Endothelial cell of umbilical vein (primary cell): ENCODE data around the gene PCYOX1L. TPM values are rescaled to one million over a fixed set of nuclear protein-coding genes. Genes with fewer than 3 reads are reported as not detected.

ENCODE experiments used
- BruUV-seq: library from RNA; stranded (reverse); fragments of 400-500 nt; replicated peaks from 2 replicates; lab custom pipeline; 2021; lab: Mats Ljungman, UMichigan
- CTCF ChIA-PET: fragments of 300-600, 350-600 bp; sonication (Branson Sonifier 250); formaldehyde crosslinking; loops from one replicate; lab custom pipeline; 2021; ENCODE audit warnings: antibody characterized with exemption, inconsistent platforms; lab: Charles Lee
- POLR2A ChIA-PET: fragments of 300-600, 350-600 bp; sonication (Branson Sonifier 250); formaldehyde crosslinking; loops from one replicate; lab custom pipeline; 2021; ENCODE audit warnings: antibody characterized with exemption, inconsistent platforms; lab: Charles Lee
- DNase-seq: peaks from one replicate; pipeline ENCODE4 v3.0.0-alpha.2; 2011; ENCODE audit warnings: low read depth, low spot score
- FAIRE-seq: peaks from 2 replicates; lab custom pipeline; 2011; peaks lifted over from hg19 to GRCh38; lab: Jason Lieb, UNC
- H2AFZ ChIP-seq: 2 replicates; pipeline ENCODE4 v1.6.0; 2012; ENCODE audit warnings: low read depth, low read length, control low read depth, inconsistent platforms
- H3K27ac ChIP-seq: 2 replicates; pipeline ENCODE4 v1.5.1; 2011; ENCODE audit warnings: low read depth, mild to moderate bottlenecking, control low read depth, low read length, moderate library complexity; ENCODE audit not compliant: insufficient read depth
- H3K27me3 ChIP-seq, 2 experiments: 2 replicates each; pipeline versions ENCODE4 v1.6.0 to v1.6.1; 2011; ENCODE audit warnings: low read length in 2 of 2, mixed read lengths in 1 of 2; ENCODE audit not compliant: control insufficient read depth in 2 of 2, insufficient read depth in 2 of 2
- H3K36me3 ChIP-seq, 2 experiments: 2 replicates in 1 of 2; 3 replicates in 1 of 2; pipeline ENCODE4 v1.5.1; 2011; ENCODE audit warnings: low read length in 2 of 2, mild to moderate bottlenecking in 1 of 2, moderate library complexity in 1 of 2; ENCODE audit not compliant: control insufficient read depth in 2 of 2, insufficient read depth in 2 of 2; ENCODE audit errors: extremely low read depth in 1 of 2
- H3K4me1 ChIP-seq: 3 replicates; pipeline ENCODE4 v1.5.1; 2011; ENCODE audit warnings: mild to moderate bottlenecking, low read length; ENCODE audit not compliant: control insufficient read depth, insufficient read depth; ENCODE audit errors: extremely low read depth
- H3K4me2 ChIP-seq: 2 replicates; pipeline ENCODE4 v1.6.1; 2011; ENCODE audit warnings: low read length, control low read depth, mixed read lengths; ENCODE audit not compliant: insufficient read depth
- H3K4me3 ChIP-seq, 3 experiments: fragments of 200-600 bp in 1 of 3; sonication (generic), shearing (Covaris generic) in 1 of 3; replicated peaks in 1 of 3; 2 replicates each; pipeline ENCODE4 v1.5.1; 2011 to 2016; ENCODE audit warnings: control low read depth in 3 of 3, low read length in 3 of 3, mild to moderate bottlenecking in 2 of 3, inconsistent platforms in 1 of 3, low read depth in 1 of 3, moderate library complexity in 1 of 3; ENCODE audit not compliant: insufficient read depth in 1 of 3
- H3K79me2 ChIP-seq: 2 replicates; pipeline ENCODE4 v1.6.0; 2012; ENCODE audit warnings: low read length, inconsistent platforms; ENCODE audit not compliant: control insufficient read depth, insufficient read depth
- H3K9ac ChIP-seq: replicated peaks from 2 replicates; pipeline ENCODE3; 2011; ENCODE audit warnings: low read length, control low read depth; ENCODE audit not compliant: insufficient read depth; ENCODE audit errors: extremely low read depth
- H3K9me1 ChIP-seq: replicated peaks from 3 replicates; pipeline ENCODE4 v1.6.0; 2011; ENCODE audit warnings: mild to moderate bottlenecking, low read length; ENCODE audit not compliant: control insufficient read depth, insufficient read depth; ENCODE audit errors: extremely low read depth
- H3K9me3 ChIP-seq: replicated peaks from 2 replicates; pipeline ENCODE4 v1.5.1; 2012; ENCODE audit warnings: low read length, inconsistent platforms; ENCODE audit not compliant: control insufficient read depth, insufficient read depth
- H4K20me1 ChIP-seq: replicated peaks from 2 replicates; pipeline ENCODE3; 2011; ENCODE audit warnings: mild to moderate bottlenecking, low read length; ENCODE audit not compliant: control insufficient read depth, insufficient read depth; ENCODE audit errors: extremely low read depth
- EZH2 ChIP-seq: IDR thresholded peaks from 2 replicates; pipeline ENCODE4 v1.6.1; 2012; ENCODE audit warnings: borderline replicate concordance, low read depth, mild to moderate bottlenecking, moderate library complexity, low read length, inconsistent platforms; ENCODE audit not compliant: severe bottlenecking
- FOS ChIP-seq: IDR thresholded peaks from 2 replicates; pipeline ENCODE4 v1.6.1; 2011; ENCODE audit warnings: mild to moderate bottlenecking, low read length, moderate library complexity, borderline replicate concordance; ENCODE audit not compliant: insufficient read depth
- GATA2 ChIP-seq: IDR thresholded peaks from 2 replicates; pipeline ENCODE4 v1.7.0; 2011; ENCODE audit warnings: low read depth, mild to moderate bottlenecking, moderate library complexity, mixed read lengths, low read length; ENCODE audit not compliant: insufficient read length, insufficient read depth
- JUN ChIP-seq: IDR thresholded peaks from 2 replicates; pipeline ENCODE4 v1.6.1; 2011; ENCODE audit warnings: borderline replicate concordance, low read depth; ENCODE audit not compliant: insufficient read length, insufficient read depth
- MAX ChIP-seq: IDR thresholded peaks from 2 replicates; pipeline ENCODE4 v1.6.1; 2011; ENCODE audit not compliant: insufficient read depth, insufficient read length
- MYC ChIP-seq: IDR thresholded peaks from one replicate; pipeline ENCODE4 v1.6.1; 2011; ENCODE audit warnings: mild to moderate bottlenecking, low read depth, low read length
- POLR2A ChIP-seq: IDR thresholded peaks from 2 replicates; pipeline ENCODE4 v1.6.1; 2012; ENCODE audit warnings: low read depth, mild to moderate bottlenecking, control low read depth, low read length
- POLR2AphosphoS5 ChIP-seq: IDR thresholded peaks from 2 replicates; pipeline ENCODE4 v1.6.1; 2012; ENCODE audit warnings: low read depth, mild to moderate bottlenecking, control low read depth, low read length, moderate library complexity; ENCODE audit not compliant: insufficient read depth
- dilution Hi-C: fragments of 300-500 bp; cut with MboI; formaldehyde crosslinking; loops from one replicate; pipeline ENCODE4 v1.15.0; 2019; ENCODE audit warnings: low sequenced_read_pairs; ENCODE audit not compliant: extremely low pct_ligation_motif_present
- intact Hi-C: fragments of 100-400 bp; cut with micrococcal nuclease; formaldehyde crosslinking; loops from one replicate; pipeline ENCODE4 v1.10.0; 2022
- polyA plus RNA-seq, 4 experiments: library from polyadenylated mRNA; depleted of rRNA in 3 of 4; stranded (reverse) in 3 of 4; unstranded in 1 of 4; fragments of >200 nt; gene quantifications; 2 replicates each; pipeline versions ENCODE4 v1.2.1 to v1.2.3, GENCODE V29; 2011 to 2012; ENCODE audit warnings: missing spikeins in 1 of 4
- total RNA-seq: library from RNA; stranded (reverse); gene quantifications from 2 replicates; pipeline ENCODE4 v1.2.3, GENCODE V29; 2021
- TF ChIP-seq, protein P1 (sequence below), 2 donors: IDR thresholded peaks; 1 replicate in 1 of 2; 2 replicates in 1 of 2; pipeline ENCODE4 v1.5.1; 2011; ENCODE audit warnings: low read length in 2 of 2, mild to moderate bottlenecking in 2 of 2, moderate library complexity in 2 of 2, control low read depth in 1 of 2, inconsistent platforms in 1 of 2, low read depth in 1 of 2; ENCODE audit not compliant: insufficient read depth in 1 of 2; ENCODE audit errors: extremely low read depth in 1 of 2

Gene PCYOX1L
- total and polyA plus RNA-seq, 2 donors (not counting 3 experiments of a cell fraction or from before 2014, with no cell fraction given) = 23.3 to 28.1 TPM

DNA sequence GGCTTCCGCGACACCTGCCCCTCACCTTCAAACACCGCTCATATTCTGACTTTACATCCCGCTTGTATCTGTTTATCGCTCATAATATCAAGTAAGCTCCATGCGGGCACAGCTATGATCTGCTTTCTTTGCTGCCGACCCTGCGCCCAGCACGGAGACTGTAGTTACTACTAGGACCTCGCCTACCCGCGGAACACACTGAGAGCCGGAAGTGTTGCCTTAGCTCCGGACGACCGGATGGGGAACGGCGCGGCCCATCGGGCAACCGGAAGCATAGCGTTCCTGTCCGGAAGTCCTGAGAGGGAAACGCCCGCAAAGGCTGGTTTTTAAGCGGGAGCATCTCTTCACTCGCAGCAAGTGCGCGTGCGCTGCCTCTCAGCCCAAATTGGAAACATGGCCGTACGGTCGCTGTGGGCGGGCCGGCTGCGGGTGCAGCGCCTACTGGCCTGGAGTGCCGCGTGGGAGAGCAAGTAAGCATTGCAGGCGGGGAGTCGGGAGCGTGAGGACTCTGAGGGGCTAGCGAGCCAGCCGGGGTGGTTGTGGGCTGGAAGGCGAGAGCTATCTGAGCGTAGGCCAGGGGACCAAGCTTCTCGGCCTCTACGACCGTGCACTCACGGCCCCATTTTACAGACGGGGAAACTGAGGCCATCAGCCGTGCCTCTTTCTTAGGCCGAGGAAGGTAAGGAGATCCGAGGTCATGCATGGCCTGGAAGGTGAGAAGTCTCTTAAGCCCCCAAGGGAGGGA, 12.5 kb upstream of the PCYOX1L start, which contains the start of gene GRPEL2:
Gene GRPEL2 (plus strand): TSS at position 353 of the 745 bp plus-strand sequence. CDS start 41 bp downstream, at position 394.
- ChIA-PET POLR2A (interaction anchor here (1.1 to 1.3 kb wide), 2 partner anchors 24 to 25 kb away, joined by 3 read pairs; no protein-coding TSS in a partner anchor), CTCF (interaction anchor here (0.9 to 3.2 kb wide), 14 partner anchors 8 to 80 kb away, joined by 3 to 16 read pairs (median 6); partner anchors contain the start of gene PCYOX1L)
- intact Hi-C loops (loop anchor here (1.0 to 10.0 kb wide), 7 partner anchors 11 to 211 kb away; partner anchors contain the start of gene AFAP1L1), dilution Hi-C loops (no loop called here)
- TF ChIP-seq POLR2A = peak; percentile 83
- TF ChIP-seq FOS = no peak
- TF ChIP-seq GATA2 = peak; percentile 27
- no peak for TF ChIP-seq MAX
- TF ChIP-seq, protein P1, sequence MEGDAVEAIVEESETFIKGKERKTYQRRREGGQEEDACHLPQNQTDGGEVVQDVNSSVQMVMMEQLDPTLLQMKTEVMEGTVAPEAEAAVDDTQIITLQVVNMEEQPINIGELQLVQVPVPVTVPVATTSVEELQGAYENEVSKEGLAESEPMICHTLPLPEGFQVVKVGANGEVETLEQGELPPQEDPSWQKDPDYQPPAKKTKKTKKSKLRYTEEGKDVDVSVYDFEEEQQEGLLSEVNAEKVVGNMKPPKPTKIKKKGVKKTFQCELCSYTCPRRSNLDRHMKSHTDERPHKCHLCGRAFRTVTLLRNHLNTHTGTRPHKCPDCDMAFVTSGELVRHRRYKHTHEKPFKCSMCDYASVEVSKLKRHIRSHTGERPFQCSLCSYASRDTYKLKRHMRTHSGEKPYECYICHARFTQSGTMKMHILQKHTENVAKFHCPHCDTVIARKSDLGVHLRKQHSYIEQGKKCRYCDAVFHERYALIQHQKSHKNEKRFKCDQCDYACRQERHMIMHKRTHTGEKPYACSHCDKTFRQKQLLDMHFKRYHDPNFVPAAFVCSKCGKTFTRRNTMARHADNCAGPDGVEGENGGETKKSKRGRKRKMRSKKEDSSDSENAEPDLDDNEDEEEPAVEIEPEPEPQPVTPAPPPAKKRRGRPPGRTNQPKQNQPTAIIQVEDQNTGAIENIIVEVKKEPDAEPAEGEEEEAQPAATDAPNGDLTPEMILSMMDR (IDR thresholded peaks at IDR 0.05; ENCODE audit: extremely low read depth in 1 of 2, insufficient read depth in 1 of 2, low read depth in 1 of 2, low read length in 2 of 2) = no peak
- TF ChIP-seq MYC = no peak
- TF ChIP-seq JUN = no peak
- TF ChIP-seq EZH2 = no peak
- peak; percentile 90 for TF ChIP-seq POLR2AphosphoS5
- peak within 1 kb of the TSS; percentile 71 for H3K27ac ChIP-seq
- peak within 1 kb of the TSS; percentile 98 for H3K4me2 ChIP-seq
- no peaks in the 10 kb centered on the region for H3K9me3 ChIP-seq
- H3K27me3 ChIP-seq = no peaks in the 10 kb centered on the region
- H3K36me3 ChIP-seq = peaks cover 7 to 8% of the 10 kb centered on the region in 2 experiments
- no peaks in the 10 kb centered on the region for H3K9me1 ChIP-seq
- BruUV-seq = no TSS peak
- H3K4me1 ChIP-seq = peaks cover 42% of the 10 kb centered on the region
- peaks cover 40% of the 10 kb centered on the region for H3K79me2 ChIP-seq
- FAIRE-seq (peak; percentile 88), DNase-seq (peak; percentile 85)
- H4K20me1 ChIP-seq = no peaks in the 10 kb centered on the region
- H3K9ac ChIP-seq = peak within 1 kb of the TSS; percentile 87
- H3K4me3 ChIP-seq = peak within 1 kb of the TSS; percentile 59 to 90 (median 63)
- H2AFZ ChIP-seq = peak within 1 kb of the TSS; percentile 43
